GM18508 (cell line): Measurements from ENCODE around the gene DPP6.
A peak's percentile ranks its signal among the peaks of the same experiment; 100 is the strongest.
"Not testable (repeated sequence)": the region's sequence is repeated elsewhere in the genome, so short reads cannot be mapped to it uniquely, and the experiment has no call there.

ENCODE experiments used
- ATAC-seq: cut with Tn5 transposase; IDR thresholded peaks from one replicate; pipeline ENCODE4 v1.9.1; 2021; ENCODE audit warnings: moderate number of reproducible peaks; ENCODE audit not compliant: insufficient read depth, unreplicated experiment

The DPP6 gene

GRCh38 chr7:154911862-154912455 is 859.8 kb downstream of the DPP6 start:
- ATAC-seq = no peak

- ATAC-seq = no peak
These were observed 860.9 kb downstream of the DPP6 start for GRCh38 chr7:154912871-154913637.

- peak; percentile 95 for ATAC-seq
These were observed 861.6 kb downstream of the DPP6 start for GRCh38 chr7:154913638-154914307.

DNA sequence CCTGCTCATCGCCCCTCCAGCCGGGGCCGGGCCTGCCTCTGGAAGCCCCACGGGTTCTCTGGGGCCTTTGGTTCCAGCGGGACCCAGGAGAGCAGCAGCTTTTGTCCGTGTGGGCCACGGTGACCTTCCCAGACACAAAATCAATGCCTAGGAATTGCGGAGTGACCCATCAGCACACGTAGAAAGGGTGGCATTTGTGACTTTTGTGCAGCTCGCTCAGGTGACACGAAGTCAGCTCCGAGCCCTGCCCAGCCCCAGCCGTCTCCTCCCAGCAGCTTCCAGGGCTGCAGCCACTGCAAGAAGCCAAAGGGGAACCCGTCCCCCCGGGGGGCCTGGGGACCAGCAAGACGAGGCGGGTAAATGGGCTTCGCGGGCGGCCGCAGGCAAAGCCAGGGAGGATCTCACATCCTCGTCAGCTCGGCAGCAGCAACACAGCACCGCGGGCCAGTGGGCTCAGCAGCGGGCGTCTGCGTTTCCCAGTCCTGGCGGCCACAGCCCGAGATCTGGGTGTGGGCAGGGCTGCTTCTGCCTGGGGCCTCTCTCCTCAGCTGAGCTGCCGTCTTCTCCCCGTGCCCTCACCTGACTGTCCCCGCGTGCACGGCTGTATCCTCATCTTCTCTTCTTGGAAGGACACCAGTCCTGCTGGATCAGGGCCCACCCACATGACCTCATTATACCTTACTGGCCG is 862.3 kb downstream of the DPP6 start:
- ATAC-seq = no peak

GRCh38 chr7:154914996-154915380 is 862.8 kb downstream of the DPP6 start:
- ATAC-seq = no peak

DNA sequence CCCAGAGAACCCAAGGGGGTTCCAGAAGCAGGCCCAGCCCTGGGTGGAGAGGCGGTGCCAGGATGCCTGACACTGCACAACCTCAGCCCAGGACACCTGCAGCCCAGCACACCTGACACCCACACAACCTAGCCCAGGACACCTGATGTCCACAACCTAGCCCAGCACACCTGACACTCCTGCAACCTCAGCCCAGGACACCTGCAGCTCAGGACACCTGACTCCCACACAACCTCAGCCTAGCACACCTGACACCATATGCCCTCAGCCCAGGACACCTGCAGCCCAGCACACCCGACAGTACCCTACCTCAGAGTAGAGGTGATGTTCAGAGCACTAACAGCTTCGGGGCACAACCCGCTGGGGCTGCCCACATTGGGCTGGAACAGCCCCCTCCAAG is 863.4 kb downstream of the DPP6 start:
- ATAC-seq = no peak

- ATAC-seq = no peak
These were observed 864.2 kb downstream of the DPP6 start for GRCh38 chr7:154916381-154916780.

DNA sequence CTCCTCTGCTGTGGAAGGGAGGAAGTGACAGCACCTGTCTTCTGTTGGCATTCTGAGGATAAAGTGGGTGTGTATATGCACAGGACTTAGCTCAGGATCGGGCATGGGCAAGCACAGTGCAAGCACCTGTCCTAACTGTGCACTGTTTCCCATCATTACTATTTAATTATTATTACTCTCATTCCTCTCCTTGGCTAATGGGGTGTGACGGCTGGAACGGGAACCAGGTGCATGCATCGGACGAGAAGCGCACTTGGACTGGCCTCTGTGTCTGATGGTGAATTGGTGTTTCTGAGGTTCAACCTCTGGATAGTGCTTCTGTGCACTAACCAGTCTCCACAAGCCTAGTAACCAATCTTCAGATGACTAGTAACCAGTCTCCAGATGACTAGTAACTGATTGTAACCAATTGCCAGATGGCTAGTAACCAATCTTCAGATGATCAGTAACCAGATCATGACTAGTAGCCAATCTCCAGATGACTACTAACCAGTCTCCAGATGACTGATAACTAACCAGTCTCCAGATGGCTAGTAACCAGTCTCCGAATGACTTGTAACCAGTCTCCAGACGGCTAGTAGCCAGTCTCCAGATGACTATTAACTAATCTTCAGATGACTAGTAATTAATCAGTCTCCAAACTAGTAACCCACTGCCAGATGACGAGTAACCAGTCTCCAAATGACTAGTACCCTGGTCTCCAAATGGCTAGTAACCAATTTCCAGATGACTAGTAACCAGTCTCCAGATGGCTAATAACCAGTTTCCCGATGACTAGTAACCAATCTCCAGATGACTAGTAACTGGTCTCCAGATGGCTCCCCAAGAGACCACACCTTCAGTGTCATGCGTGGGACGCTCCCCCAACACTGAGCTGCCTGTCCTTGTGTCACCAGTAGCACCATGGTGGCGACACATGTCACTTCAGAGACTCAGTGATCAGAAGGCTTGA is 864.9 kb downstream of the DPP6 start:
- ATAC-seq = no peak

DNA sequence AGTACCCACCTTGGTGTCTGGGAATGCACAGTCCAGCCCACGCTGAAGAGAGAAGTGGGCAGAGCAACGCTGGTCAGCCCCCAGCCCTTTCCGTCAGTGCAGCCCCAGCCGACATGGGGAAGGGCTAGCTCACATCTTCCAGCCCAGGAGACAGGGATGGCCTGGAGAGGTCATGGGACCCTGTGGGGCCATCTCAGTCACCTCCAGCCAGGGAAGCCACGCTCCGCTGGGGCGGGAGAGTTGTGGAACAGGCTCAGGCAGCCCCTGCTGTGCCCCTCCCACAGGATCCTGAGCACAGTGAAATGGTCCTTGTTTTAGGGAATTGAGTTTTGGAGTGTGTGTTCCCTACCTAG is 865.6 kb downstream of the DPP6 start:
- no peak for ATAC-seq

- no peak for ATAC-seq
These were observed 866.1 kb downstream of the DPP6 start for GRCh38 chr7:154918266-154918665.

GRCh38 chr7:154918741-154919140 is 866.5 kb downstream of the DPP6 start:
- no peak for ATAC-seq

GRCh38 chr7:154919344-154920225 is 867.4 kb downstream of the DPP6 start:
- ATAC-seq = no peak

DNA sequence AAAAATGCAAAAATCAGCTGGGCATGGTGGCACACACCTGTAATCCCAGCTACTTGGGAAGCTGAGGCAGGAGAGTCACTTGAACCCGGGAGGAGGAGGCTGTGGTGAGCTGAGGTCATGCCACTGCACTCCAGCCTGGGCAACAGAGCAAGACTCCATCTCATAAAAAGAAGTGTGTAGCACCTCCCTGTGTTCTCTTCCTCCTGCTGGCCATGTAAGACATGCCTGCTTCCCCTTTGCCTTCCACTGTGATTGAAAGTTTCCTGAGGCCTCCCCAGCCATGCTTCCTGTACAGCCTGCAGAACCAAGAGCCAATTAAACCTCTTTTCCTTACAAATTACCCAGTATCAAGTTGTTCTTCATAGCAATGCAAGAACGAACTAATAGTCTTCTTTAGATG is 870.3 kb downstream of the DPP6 start:
- not testable (repeated sequence) for ATAC-seq

DNA sequence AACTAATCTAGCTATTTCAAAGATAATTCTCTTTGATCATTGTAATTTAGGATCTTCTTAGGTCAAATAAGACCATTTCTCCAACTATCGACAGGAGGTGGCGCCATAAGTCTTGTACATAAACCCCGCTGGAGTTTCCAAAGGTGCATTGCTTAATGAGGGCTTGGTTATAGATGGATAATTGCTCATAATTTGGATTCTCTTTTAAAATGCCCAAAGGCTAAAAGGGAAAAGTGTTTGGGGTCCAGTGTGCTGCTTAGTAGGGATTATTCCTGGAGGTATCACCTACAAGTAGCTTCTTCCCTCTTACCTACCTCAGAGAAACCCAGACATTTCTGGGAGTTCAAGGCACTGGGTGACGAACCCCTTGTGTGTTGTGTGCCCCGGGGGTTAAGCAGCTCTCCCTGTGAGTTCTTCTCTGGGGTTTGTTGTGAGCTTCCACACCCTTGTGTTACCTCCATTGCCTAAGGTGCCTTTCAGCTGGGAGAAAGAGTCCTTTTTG is 875.5 kb downstream of the DPP6 start:
- peak; percentile 3 for ATAC-seq

GRCh38 chr7:154928136-154929005 is 876.2 kb downstream of the DPP6 start:
- ATAC-seq = peak; percentile 70

- no peak for ATAC-seq
These were observed 877.0 kb downstream of the DPP6 start for GRCh38 chr7:154929006-154929726.

- no peak for ATAC-seq
These were observed 879.7 kb downstream of the DPP6 start for GRCh38 chr7:154931906-154932305.
